ENCODE results near the gene MBTPS2. TPM values are rescaled to one million over a fixed set of nuclear protein-coding genes. Genes with fewer than 3 reads are reported as not detected.
"Not testable (repeated sequence)": the region's sequence is repeated elsewhere in the genome, so short reads cannot be mapped to it uniquely, and the experiment has no call there.

The MBTPS2 gene
- total RNA-seq, 2 donors from 2014 or later, result 7.6 to 7.7 TPM

DNA sequence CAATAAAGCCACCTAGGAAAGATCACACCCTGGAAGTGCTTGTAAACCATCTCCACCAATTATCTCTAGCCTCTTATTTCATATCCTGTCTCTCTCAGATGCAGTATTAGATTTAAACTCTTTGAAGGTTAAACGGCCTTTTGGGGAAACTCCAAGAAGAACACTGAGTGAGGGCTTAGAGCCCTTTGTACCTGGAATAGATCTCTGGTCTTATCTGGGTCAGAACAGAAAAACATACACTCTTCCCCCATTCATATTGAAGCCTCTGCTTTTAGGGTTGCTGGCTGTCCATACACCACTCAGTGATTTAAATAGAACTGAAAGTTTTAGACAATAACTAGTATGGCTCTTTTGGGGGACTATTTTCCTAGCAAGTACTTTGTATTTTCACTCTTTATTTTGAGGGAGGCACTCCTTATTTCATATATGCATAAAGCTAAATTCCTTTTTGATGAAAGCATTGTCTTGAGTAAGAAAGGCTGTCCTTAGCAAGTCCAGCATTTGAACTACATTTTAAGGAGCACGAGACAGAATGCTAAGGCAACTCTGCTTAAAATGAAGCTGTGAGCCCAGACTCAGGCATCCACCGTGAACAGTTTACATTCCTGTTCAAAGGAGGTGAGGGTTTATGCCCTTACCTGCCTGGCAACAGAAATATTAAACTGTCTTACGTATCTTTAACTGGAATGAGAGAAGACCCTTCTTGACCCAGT, 33.8 kb downstream of the MBTPS2 start:
- no peak overlapping the region for H3K27ac Mint-ChIP-seq
- no peaks in the 10 kb centered on the region for H3K36me3 Mint-ChIP-seq (ENCODE audit: insufficient read depth in 2 of 2)
- no peak for DNase-seq
- no peak for ATAC-seq (replicated peaks in 1 of 2)
- no peaks in the 10 kb centered on the region for H3K27me3 Mint-ChIP-seq (ENCODE audit: low read depth)
- H3K4me1 Mint-ChIP-seq (ENCODE audit: low read depth), result no peaks in the 10 kb centered on the region
- no peak overlapping the region for H3K4me3 Mint-ChIP-seq
- H3K9me3 Mint-ChIP-seq, result no peaks in the 10 kb centered on the region

DNA sequence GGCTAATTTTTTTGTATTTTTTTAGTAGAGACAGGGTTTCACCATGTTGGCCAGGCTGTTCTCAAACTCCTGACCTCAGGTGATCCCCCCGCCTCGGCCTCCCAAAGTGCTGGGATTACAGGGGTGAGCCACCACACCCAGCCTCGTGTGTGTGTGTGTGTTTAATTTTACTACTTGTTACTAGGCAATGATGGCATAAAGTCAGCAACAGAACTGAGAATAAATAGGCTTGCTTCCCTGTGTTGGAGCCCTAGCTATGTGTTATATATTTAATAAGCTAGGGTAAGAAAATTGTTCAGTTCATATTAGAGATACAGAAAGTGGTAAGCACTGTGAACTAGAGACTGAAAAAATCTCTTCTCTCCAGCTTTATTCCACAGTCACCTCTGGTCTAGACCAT, 34.8 kb downstream of the MBTPS2 start:
- not testable (repeated sequence) for H3K36me3 Mint-ChIP-seq (ENCODE audit: insufficient read depth in 2 of 2); ATAC-seq (replicated peaks in 1 of 2); H3K4me1 Mint-ChIP-seq (ENCODE audit: low read depth); H3K27me3 Mint-ChIP-seq (ENCODE audit: low read depth); H3K27ac Mint-ChIP-seq; H3K4me3 Mint-ChIP-seq; DNase-seq; H3K9me3 Mint-ChIP-seq

DNA sequence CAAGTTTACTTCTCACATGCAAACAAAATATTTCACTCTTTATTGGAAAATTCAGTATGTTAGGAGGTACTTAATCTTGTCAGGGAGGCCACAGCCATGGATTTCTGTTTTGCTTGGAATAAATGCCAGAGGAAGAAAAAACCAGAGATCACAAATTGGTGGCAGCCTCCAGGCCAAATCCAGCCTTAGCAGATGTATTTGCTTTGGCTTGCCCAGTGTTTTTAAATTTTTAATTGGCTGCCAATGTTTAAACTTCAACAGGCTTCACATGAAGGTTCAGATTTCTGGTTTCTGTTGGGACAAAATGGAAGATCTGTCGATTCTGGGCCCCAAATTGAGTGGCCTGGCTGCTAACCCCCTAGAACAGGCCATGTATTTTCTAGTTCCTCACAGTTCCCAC, 35.6 kb downstream of the MBTPS2 start:
- no peaks in the 10 kb centered on the region for H3K9me3 Mint-ChIP-seq
- DNase-seq, result no peak
- no peaks in the 10 kb centered on the region for H3K4me1 Mint-ChIP-seq (ENCODE audit: low read depth)
- no peaks in the 10 kb centered on the region for H3K36me3 Mint-ChIP-seq (ENCODE audit: insufficient read depth in 2 of 2)
- H3K4me3 Mint-ChIP-seq, result no peak overlapping the region
- ATAC-seq (replicated peaks in 1 of 2), result no peak
- no peaks in the 10 kb centered on the region for H3K27me3 Mint-ChIP-seq (ENCODE audit: low read depth)
- no peak overlapping the region for H3K27ac Mint-ChIP-seq

DNA sequence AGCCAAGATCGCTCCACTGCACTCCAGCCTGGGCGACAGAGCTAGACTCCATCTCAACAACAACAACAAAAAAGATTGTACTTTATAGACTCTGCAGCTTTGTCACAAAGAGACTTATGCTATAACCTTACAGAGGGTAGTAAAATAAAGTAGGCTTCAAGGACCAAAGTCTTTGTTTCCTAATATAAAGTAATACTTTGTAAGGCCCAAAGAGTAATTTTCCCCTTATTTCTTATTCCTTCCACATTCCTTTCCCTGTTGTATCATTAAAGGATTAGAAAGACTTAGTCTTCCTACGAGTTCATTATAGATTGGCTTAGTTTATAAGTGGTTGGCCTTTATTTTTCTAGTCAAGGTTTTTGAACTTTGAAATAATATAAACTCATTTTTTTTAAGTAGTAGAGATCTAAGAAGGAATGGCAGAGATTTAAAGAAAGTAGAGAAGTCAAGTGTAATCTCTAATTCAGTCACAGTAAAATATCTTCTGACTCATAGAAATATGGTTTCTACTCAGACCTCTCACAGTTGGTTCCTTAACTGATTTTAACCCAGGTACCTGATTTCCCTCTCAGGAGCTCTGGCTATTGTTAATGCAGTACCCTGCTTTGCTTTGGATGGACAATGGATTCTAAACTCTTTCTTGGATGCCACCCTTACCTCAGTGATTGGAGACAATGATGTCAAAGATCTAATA, 42.6 kb downstream of the MBTPS2 start:
- Mint-ChIP-seq H3K27ac (no peak overlapping the region), H3K27me3 (ENCODE audit: low read depth) (no peaks in the 10 kb centered on the region), H3K9me3 (no peaks in the 10 kb centered on the region), H3K4me3 (no peak overlapping the region), H3K4me1 (ENCODE audit: low read depth) (no peaks in the 10 kb centered on the region), H3K36me3 (ENCODE audit: insufficient read depth in 2 of 2) (no peaks in the 10 kb centered on the region)
- ATAC-seq (replicated peaks in 1 of 2) (peak in 1 of 2 donors; percentile 43), DNase-seq (no peak)

DNA sequence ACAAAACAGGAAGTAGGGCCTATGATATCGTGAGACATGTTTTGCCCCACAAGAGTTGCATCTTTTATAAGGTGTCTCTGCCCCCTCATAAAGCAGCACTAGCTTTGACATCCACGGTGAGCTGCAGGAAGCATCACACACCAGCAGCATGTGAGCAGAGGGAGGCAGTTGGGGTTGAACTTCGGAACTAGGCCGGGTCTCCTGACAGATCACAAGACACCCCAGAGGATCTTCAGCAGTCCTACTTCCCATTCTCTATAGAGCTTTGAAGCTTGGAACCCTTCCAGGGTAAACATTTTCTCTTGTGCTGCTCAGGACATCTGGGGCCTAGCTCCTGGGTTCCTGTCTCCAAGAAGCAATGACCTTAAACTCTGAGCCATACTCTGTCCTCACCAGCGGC, 43.8 kb downstream of the MBTPS2 start:
- Mint-ChIP-seq H3K4me1 (ENCODE audit: low read depth) (no peaks in the 10 kb centered on the region), H3K36me3 (ENCODE audit: insufficient read depth in 2 of 2) (no peaks in the 10 kb centered on the region), H3K9me3 (no peaks in the 10 kb centered on the region), H3K27me3 (ENCODE audit: low read depth) (no peaks in the 10 kb centered on the region), H3K27ac (no peak overlapping the region), H3K4me3 (no peak overlapping the region)
- DNase-seq, result no peak
- peak in 1 of 2 donors; percentile 25 for ATAC-seq (replicated peaks in 1 of 2)

DNA sequence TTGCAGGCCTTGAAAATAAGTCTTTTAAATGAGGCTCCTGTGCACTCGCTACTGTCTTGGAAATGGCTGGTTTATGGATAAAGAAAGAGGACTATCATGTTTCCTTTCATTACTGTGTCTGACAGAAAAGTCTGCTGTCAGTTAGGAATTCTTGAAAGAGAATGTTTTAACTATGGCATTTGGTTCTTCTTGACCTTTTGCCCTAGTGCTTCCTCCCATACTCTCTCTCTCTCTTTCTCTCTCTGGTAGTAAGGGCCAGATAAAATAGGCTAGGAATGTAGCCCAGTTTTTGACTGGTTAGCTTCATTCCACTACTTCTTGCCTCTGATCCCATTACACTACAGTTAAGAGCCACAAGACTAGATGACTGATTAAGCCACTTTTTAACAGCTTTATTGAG, 46.2 kb downstream of the MBTPS2 start:
- ATAC-seq (replicated peaks in 1 of 2) (no peak), DNase-seq (no peak)
- no peaks in the 10 kb centered on the region for H3K27me3 Mint-ChIP-seq (ENCODE audit: low read depth)
- H3K9me3 Mint-ChIP-seq, result no peaks in the 10 kb centered on the region
- no peak overlapping the region for H3K4me3 Mint-ChIP-seq
- H3K4me1 Mint-ChIP-seq (ENCODE audit: low read depth), result no peaks in the 10 kb centered on the region
- H3K36me3 Mint-ChIP-seq (ENCODE audit: insufficient read depth in 2 of 2), result no peaks in the 10 kb centered on the region
- no peak overlapping the region for H3K27ac Mint-ChIP-seq

DNA sequence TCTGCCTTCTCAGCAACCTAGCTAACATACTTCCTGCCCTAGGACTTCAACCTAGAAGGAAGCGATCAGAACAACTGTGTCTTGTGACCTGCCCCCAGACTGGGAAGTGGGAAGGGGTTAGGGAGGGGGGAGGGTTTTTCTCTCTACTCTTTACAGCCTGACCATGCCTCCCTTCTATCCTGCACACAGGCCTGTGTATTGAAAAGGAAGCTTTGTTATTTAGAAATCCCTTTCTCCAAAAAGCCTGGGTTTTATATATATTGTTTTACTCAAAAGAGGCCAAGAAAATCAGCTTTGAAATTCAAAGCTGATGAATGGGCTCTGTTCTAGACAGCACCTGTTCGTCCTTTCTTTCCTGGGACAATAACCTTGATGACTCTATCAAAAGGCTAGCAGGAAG, 65.9 kb downstream of the MBTPS2 start:
- DNase-seq (no peak), ATAC-seq (replicated peaks in 1 of 2) (no peak)
- no peaks in the 10 kb centered on the region for H3K27me3 Mint-ChIP-seq (ENCODE audit: low read depth)
- H3K27ac Mint-ChIP-seq, result no peak overlapping the region
- H3K36me3 Mint-ChIP-seq (ENCODE audit: insufficient read depth in 2 of 2), result no peaks in the 10 kb centered on the region
- no peaks in the 10 kb centered on the region for H3K4me1 Mint-ChIP-seq (ENCODE audit: low read depth)
- no peak overlapping the region for H3K4me3 Mint-ChIP-seq
- H3K9me3 Mint-ChIP-seq, result no peaks in the 10 kb centered on the region

DNA sequence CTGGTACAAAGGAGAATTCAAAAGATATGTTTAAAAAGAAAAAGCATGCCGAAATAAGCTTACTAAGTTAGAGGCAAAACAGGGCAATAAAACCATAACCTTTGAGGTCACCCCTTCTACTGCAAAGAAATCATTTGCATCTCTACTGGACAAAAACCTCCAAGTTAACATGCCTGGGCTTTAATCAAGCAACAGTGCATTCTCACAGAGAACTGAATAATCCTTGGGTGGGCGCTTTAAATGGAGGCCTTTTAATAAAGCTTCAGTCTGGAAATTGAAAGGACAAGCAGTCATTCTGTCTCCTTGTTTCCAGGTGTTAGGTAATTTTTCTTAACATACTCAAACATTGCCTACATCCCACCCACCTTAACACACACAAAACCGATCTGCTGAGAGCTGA, 66.5 kb downstream of the MBTPS2 start:
- Mint-ChIP-seq H3K27me3 (ENCODE audit: low read depth) (no peaks in the 10 kb centered on the region), H3K9me3 (no peaks in the 10 kb centered on the region), H3K27ac (no peak overlapping the region), H3K4me3 (no peak overlapping the region), H3K36me3 (ENCODE audit: insufficient read depth in 2 of 2) (no peaks in the 10 kb centered on the region), H3K4me1 (ENCODE audit: low read depth) (no peaks in the 10 kb centered on the region)
- DNase-seq (no peak), ATAC-seq (replicated peaks in 1 of 2) (no peak)

DNA sequence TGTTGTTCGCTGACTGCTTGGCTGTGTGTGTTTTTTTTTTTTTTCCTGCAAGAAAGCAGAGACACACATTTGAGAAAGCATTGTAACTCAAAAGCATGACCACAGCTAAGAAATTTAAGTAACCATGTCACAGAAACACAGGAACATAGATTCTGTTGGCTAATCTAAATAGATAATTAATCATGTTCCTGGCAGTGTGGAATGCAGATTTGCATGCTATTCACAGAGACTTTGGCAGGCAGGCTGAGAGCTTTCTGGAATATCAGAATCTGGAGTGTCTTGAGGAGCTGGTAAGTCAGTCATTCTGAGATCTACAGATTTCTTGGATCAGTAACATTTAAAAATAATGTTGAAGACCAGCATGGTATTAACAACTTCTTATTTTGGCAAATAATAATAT, 67.8 kb downstream of the MBTPS2 start:
- ATAC-seq (replicated peaks in 1 of 2) (no peak), DNase-seq (no peak)
- Mint-ChIP-seq H3K9me3 (no peaks in the 10 kb centered on the region), H3K27me3 (ENCODE audit: low read depth) (no peaks in the 10 kb centered on the region), H3K4me1 (ENCODE audit: low read depth) (no peaks in the 10 kb centered on the region), H3K4me3 (no peak overlapping the region), H3K36me3 (ENCODE audit: insufficient read depth in 2 of 2) (no peaks in the 10 kb centered on the region), H3K27ac (no peak overlapping the region)

DNA sequence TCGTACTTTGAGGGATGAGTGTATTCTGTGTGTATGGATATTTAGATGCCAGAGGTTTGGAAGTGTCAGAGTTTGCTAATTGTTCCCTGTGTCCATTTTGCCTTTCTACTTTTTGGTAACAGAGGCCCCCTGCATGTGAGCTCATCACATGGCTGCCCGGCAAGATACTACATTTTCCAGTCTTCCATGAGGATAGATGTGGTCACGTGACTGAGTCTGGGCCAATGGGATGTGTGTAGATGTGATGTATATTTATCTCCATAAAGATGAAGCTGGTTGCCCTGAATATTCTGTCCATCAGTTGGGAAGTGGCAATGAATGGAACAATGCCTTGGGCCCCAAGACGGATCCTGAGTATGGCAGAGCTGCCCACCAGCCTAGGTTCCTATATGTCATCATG, 72.1 kb downstream of the MBTPS2 start:
- no peaks in the 10 kb centered on the region for H3K4me1 Mint-ChIP-seq (ENCODE audit: low read depth)
- H3K27ac Mint-ChIP-seq, result no peak overlapping the region
- no peaks in the 10 kb centered on the region for H3K27me3 Mint-ChIP-seq (ENCODE audit: low read depth)
- H3K36me3 Mint-ChIP-seq (ENCODE audit: insufficient read depth in 2 of 2), result no peaks in the 10 kb centered on the region
- ATAC-seq (replicated peaks in 1 of 2) (no peak), DNase-seq (no peak)
- no peak overlapping the region for H3K4me3 Mint-ChIP-seq
- H3K9me3 Mint-ChIP-seq, result no peaks in the 10 kb centered on the region

DNA sequence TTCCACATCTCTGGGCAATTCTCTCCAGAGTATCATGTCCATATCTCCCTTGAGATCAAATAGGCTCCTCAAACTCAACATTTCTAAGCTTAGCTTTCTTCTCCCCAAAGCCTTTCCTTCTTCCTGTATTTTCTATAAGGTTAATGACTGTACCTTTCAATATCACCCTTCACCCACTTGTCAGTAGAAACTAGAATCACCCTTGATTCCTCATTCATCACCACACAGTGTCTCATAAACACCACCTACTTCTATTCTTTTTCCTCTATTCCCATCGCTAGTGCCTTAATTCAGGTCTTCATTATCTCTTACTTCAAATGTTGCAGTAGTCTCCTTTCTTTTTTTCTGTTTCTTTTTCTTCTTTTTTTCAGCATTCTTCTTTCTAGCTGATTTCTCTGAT, 72.8 kb downstream of the MBTPS2 start:
- peak overlapping the region; percentile 71 for H3K27ac Mint-ChIP-seq
- H3K36me3 Mint-ChIP-seq (ENCODE audit: insufficient read depth in 2 of 2), result no peaks in the 10 kb centered on the region
- no peaks in the 10 kb centered on the region for H3K4me1 Mint-ChIP-seq (ENCODE audit: low read depth)
- no peak overlapping the region for H3K4me3 Mint-ChIP-seq
- H3K9me3 Mint-ChIP-seq, result no peaks in the 10 kb centered on the region
- no peaks in the 10 kb centered on the region for H3K27me3 Mint-ChIP-seq (ENCODE audit: low read depth)
- no peak for ATAC-seq (replicated peaks in 1 of 2)
- DNase-seq, result no peak

DNA sequence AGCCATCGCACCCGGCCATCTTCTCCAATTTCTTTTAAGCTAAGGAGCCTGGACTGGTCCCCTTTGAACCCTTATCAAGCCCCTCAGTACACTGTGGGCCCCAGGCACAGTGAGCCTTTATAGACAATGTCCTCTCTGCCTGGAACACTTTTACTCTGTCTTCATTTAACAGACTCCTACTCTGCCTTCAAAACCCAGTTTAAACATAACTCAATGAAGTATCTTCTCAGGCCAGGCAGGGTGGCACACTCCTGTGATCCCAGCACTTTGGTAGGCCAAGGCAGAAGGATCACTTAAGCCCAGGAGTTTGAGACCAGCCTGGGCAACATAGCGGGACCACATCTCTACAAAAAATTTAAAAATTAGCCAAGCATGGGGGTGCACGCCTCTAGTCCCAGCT, 73.6 kb downstream of the MBTPS2 start:
- H3K36me3 Mint-ChIP-seq (ENCODE audit: insufficient read depth in 2 of 2), result no peaks in the 10 kb centered on the region
- no peak for ATAC-seq (replicated peaks in 1 of 2)
- DNase-seq, result no peak
- H3K4me3 Mint-ChIP-seq, result no peak overlapping the region
- no peak overlapping the region for H3K27ac Mint-ChIP-seq
- H3K9me3 Mint-ChIP-seq, result no peaks in the 10 kb centered on the region
- H3K27me3 Mint-ChIP-seq (ENCODE audit: low read depth), result no peaks in the 10 kb centered on the region
- no peaks in the 10 kb centered on the region for H3K4me1 Mint-ChIP-seq (ENCODE audit: low read depth)

DNA sequence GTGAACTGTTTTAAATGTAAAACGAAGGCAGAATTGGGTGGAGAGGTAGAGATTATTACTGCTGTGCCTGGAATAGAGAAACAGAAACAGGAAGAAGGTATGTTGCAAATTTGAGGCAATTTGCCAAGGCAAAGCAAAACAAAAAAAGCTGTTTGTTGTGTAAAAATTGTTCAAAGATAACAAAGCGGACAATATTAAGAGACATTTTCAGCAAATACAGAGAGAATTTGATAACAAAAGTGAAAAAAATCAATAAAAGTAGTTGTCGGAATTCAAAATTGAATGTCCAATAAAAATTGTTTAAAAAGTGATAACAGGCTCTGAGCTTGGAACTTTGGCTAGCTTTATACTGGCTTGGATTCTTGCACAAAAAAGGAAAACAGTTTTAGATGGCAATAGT, 86.7 kb downstream of the MBTPS2 start:
- DNase-seq (no peak), ATAC-seq (replicated peaks in 1 of 2) (no peak)
- Mint-ChIP-seq H3K4me1 (ENCODE audit: low read depth) (peaks cover 31% of the 10 kb centered on the region), H3K27ac (no peak overlapping the region), H3K4me3 (no peak overlapping the region), H3K27me3 (ENCODE audit: low read depth) (no peaks in the 10 kb centered on the region), H3K9me3 (peaks cover 0 to 5% of the 10 kb centered on the region in 2 donors), H3K36me3 (ENCODE audit: insufficient read depth in 2 of 2) (peaks cover 3 to 5% of the 10 kb centered on the region in 2 donors)

Data from activated T-cell treated with anti-CD3 and anti-CD28 coated beads, Interleukin-2, amount 50 U/mL, for 72 hours (primary cell).